NCI-H1417 (cell line): ENCODE data around the gene RFX5.
"Not testable (repeated sequence)": the region's sequence is repeated elsewhere in the genome, so short reads cannot be mapped to it uniquely, and the experiment has no call there.

Experiments
- DNase-seq, 3 experiments: peaks; one replicate each; lab custom pipeline; 2025; lab: John Stamatoyannopoulos, UW

Gene RFX5

DNA sequence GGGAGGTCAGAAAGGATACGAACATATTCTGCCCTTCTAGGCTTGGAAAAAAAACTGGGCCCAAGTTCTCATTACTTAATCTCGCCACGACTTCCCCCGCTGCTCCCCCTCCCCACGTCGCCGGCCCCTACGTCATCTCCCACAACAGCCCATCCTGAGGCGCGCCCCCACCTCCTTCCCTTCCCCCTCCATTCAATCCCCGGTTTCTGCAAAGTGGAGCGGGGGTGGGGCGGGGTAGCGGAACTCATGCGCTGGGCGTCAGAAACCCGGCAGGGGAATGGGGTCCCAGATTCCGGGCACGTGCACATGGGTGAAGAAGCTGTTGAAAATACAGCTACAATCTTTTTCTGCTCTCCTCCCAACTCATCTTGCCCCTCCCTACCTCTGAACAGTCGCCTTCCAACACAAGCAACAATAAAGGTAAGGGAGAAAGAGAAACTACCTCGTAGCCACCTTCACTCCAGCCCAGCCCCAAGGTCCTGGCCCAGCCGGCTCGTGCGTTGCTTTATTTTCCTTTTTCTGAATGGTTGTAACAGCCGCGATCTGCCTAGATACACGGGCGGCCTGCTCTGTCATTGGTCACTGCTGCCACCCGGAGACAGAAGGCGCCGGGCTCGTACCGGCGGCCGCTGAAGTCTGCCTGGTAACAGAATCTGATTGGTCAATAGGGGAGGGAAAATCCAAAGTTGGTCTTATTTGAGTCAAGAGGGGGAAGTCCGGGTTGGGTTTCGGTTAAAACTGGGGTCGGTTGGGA lies at the start of gene RFX5:
RFX5 (minus strand) TSS at position 484 of the 754 bp plus-strand sequence. CDS start 932 bp downstream, outside the sequence.
- DNase-seq, result peak; percentile 91 to 99 (median 98)

DNA sequence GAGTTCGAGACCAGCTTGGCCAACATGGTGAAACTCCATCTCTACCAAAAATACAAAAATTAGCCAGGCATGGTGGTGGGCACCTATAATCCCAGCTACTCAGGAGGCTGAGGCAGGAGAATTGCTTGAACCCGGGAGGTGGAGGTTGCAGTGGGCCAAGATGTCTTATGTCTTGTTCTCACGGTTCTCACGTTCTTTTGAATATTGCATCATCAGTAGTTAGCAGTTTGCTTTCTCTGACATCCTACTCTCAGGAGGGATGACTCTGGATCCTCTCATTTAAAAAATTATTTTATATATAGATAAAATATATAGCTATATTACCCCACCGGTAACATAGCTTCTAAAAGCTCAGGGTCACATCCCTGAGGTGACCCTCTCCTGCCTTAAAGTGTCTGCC lies 49.2 kb upstream of the RFX5 start:
- DNase-seq, result not testable (repeated sequence)

DNA sequence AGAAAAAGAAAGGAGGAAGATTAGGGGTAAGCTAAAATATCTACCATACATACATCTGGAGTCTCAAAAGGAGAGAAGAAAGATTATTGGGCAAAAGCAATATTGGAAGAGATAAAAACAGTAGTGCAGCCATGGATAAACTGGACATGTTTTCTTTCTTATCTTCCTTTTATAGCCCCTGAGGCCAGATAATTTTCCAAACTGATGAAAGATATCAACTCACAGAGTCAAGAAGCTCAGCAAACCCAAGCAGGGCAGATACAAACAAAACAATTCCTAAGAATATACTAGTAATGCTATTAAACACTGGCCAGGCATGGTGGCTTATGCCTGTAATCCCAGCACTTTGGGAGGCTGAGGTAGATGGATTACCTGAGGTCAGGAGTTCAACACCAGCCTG lies 46.5 kb upstream of the RFX5 start:
- no peak for DNase-seq

DNA sequence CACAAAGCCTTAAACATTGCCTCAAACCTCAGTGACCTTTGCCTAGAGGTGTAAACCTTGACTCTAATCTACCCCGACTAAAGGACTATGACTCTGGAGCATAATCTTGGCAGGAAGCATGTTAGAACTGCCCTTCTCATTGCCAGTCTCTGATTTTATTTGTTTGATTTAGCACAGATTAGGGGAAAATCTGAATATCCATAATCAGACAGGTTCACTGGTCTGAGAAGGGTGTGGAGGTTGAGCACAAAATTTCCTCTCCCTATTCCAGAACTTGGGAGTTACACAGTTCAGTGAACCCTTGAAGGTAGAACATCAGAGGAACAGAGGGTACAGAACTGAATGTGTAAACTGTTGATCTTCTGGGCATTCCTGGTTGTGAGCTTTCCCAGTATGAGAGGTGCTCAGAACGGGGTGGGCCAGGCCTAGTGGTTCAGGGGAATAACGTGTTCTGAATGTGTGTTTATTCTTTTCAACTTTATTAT lies 44.1 kb upstream of the RFX5 start:
- no peak for DNase-seq

DNA sequence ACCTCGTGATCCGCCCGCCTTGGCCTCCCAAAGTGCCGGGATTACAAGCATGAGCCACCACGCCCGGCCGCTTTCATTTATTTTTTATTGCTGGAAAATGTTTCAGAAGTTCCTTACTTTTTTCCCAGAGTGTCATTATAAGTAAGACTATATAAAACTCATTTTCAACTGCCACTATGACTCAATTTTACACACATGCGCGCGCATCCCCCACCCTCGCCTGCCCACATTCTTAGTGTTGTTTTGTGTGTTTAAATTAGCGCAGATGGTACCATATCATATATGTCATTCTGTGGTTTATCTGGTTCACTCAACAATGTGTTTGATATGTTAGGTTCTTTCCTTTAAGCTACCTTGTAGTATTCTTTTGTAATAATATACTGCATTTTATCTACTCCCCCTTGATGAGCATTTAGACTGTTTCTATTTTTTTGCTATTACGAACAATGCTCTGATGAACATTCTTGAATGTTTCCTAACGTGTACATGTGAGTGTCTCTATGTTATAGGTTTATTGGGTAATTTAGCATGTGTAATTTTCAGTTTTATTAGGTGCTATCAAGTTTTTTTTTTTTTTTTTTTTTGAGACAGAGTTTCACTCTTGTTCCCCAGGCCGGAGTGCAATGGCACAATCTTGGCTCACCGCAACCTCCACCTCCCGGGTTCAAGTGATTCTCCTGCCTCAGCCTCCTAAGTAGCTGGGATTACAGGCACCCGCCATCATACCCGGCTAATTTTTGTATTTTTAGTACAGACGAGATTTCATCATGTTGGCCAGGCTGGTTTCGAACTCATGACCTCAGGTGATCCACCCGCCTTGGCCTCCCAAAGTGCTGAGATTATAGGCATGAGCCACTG lies 43.4 kb upstream of the RFX5 start:
- DNase-seq, result not testable (repeated sequence)

DNA sequence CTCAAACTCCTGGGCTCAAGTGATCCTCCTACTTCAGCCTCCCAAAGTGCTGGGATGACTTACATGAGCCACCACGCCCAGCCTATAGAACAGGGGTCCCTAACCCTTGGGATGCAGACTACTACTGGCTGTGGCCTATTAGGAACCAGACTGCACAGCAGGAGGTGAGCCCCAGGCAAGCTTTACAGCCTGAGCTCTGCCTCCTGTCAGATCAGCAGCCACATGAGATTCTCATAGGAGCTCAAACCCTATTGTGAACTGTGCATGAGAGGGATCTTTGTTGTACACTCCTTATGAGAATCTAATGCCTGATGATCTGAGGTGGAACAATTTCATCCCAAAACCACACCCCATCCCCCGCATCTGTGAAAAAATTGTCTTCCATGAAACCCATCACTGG lies 39.0 kb upstream of the RFX5 start:
- DNase-seq, result no peak

DNA sequence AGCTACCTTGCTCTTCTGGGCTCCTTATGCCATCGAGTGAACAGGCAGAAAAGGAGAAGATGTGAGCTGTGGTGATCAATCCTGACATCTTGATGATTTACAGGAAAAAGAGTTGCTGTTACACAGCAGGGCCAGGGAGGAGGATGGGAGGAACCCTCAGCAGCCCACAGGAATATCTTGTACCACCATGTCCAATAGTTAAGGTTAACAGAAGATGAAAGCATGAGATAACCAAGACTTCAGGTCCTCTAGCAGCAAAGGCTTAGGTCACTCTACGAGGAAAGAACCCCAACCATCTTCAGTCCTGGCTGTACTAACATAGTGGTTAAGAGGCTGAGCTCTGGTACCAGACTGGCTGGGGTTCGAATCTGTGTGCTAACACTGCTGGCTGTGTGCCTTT lies 37.5 kb upstream of the RFX5 start:
- no peak for DNase-seq

DNA sequence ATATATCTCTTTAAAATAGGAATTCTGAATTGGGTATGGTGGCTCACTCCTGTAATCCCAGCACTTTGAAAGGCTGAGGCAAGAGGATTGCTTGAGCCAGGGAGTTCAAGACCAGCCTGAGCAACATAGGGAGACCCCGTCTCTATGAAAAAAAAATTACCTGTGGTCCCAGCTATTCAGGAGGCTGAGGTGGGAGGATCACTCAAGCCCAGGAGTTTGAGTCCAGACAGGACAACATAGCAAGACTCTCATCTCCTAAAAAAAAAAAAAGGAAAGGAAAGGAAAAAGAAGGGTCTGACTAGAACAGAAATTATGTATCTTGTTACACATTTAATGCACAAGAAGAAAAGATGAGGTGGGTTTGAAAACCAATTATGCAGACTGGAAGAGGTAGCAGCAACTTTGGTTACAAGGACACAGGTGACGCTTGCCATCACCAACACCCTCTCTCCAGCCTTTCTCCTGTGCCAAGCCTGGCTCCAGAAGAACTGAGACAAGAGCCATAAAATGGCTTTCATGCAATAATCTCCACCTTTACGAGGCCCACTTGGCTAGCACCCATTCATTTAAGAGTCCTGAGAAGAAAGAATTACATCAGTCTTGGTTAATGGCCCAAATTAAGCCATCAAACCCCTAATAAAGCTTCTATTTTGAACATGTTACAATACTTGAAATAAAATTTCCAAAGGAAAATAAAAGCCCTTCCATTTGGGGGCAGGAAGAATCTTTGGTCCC lies 30.3 kb upstream of the RFX5 start:
- DNase-seq, result peak in 1 of 3 experiments; percentile 56

DNA sequence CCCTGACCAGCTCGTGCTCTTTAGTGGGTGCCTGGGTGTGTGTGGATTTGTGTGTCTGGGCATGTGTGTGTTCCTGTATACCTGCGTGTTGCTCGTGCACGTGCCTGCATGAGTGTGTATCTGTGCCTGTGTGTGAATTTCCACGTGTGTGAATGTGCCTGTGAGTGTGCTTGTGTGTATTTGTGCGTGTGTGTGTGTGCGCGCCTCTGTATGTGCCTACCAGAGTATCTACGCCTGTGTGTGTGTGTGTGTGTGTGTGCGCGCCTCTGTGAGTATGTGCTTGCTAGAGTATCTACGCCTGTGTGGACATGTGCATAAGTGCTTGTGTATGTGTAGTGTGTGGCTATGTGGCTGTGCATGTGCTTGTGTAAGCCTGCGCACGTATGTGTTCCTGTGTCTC lies 26.1 kb upstream of the RFX5 start:
- no peak for DNase-seq

DNA sequence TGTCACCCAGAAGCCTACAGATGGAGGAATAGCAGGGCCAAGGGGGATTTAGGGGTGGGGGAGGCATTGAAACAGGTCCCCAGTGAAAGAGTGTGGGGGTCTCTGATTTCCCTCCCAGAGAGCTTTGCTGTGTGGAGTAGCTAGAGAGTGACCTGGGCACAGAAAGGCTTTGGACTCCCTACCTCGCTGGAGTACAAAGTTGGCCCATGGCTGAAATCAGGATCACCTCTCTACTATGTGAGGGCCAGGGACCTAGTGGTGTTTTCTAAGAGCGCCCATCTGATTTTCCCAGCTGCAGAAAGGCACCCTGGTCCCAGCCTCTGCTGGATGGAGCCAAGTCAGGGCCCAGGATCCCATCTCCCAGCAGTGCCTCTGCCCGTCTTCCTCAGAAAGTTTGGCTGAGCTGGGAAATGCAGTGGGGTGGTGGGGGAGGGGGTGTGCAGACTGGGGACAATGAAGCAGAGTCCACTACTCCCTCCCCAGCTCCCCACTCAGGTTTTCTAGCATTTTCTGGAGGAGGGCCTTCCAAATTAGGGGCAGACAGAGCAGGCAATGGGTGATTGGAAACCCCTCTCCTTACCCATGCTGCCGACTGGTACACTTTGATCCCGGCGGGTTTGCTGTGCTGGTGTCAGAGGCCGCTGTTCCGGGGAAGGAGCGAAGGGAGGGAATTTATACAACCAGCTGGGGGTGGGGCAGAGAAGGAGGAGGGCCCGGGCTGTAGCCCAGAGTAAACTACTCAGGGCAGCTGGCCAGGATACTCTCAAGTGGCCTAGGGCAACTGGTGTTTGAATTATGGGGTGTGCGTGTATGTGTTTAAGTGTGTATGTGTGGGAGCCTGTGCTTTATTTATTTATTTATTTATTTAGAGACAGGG lies 25.2 kb upstream of the RFX5 start, which contains the start of gene SELENBP1:
SELENBP1 (minus strand) TSS at position 648 of the 877 bp plus-strand sequence; CDS start at position 584, 64 bp downstream.
- DNase-seq, result peak; percentile 75 to 93 (median 80)

DNA sequence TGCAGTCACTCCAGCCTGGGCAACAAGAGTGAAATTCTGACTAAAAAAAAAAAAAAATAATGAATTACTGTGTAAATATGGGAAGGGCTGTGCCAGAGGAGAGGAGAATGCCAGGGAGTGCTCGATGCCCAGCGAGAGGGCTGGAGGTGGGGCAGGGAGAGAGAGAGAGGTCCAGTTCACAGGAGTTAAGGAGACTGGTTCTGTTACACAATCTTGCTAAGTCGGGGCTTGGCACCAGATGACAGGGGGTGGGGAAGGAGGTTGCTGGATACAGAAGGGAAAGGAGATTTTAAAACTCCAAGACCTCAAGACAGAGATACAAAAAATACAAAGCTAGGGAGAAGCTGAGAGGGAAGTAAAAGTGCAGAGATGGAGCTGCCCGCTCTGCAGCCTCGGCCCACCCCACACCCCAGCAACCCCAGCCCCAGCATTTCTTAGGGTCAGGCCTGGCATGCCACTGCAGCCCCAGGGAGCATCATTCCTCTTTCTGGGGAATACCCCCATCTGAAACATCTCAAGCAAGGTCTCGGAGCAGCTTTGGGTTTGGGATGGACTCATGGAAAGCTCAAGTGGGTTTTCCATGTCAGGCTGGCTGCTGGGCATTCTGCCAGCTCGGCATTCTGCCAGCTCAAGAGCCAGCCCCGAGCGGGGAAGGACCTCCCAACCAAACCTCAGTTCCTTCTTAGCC lies 24.5 kb upstream of the RFX5 start:
- peak; percentile 82 to 98 (median 92) for DNase-seq

DNA sequence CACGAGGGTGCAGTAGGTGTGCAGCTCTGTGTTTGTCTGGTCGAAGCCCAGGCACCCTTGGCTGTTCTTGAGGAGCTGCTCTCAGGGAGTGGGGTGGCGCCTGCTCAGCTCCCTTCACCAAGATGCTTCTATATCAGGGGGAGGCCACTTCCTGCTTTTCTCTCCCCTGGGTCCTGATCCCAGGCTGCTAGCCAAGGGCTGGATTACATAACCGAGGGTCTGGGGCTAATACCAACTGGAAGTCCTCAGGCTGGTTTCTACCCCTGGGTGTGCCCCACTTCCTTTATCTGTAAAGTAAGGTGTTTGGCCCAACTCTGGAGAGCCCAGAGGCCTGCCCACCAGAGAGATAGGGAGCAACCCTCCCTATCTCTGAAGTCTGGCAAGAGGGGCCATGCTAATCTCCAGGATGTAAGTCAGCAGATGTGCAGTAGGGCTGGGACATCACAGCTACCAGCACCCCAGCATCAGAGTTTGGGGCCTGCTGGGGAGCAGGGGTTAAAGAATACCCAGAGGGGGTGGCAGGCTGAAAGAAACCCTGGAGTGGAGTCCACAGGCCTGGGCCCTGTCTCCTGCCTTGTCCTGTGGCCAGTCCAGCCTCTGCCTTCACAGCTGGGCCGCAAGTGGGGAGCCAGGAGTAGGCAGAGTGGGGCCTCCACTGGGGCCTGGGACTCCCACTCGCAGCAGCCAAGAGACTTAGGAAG lies 23.3 kb upstream of the RFX5 start:
- no peak for DNase-seq

DNA sequence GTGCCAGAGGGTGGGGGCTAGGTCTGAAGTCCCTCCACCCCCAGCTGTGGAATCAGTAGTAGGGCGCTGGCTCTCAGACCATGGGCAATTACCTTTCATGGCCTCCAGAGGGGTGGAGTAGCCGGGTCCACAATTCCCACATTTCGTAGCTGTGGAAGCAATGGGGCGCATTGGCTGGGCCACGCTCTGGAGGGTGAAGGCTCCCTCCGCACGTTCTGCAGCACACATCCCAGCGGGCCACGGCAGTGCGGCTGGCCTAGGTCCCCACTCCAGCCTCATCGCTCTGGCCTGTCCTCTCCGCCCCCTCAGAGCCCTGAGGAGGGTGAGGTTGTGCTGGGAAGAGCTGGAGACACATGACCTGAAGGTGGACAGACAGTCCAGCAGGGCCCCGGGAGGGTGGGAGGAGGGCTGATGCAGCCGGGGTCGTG lies 22.6 kb upstream of the RFX5 start:
- no peak for DNase-seq

DNA sequence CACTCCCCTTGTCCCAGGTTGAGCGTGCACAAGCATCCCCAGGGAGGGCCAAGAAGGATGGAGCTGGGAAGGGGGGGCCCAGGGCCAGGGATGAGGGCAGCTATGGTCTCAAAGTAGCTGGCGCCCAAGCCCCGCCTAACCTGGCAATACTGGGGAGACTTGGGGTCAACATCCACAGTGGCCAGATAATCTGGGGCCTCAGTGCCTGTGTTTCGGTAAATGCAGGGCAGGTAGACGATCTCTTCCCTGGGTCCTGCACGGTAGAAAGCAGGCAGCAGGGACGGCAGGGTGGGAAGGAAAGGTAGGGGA lies 22.2 kb upstream of the RFX5 start:
- DNase-seq, result no peak

DNA sequence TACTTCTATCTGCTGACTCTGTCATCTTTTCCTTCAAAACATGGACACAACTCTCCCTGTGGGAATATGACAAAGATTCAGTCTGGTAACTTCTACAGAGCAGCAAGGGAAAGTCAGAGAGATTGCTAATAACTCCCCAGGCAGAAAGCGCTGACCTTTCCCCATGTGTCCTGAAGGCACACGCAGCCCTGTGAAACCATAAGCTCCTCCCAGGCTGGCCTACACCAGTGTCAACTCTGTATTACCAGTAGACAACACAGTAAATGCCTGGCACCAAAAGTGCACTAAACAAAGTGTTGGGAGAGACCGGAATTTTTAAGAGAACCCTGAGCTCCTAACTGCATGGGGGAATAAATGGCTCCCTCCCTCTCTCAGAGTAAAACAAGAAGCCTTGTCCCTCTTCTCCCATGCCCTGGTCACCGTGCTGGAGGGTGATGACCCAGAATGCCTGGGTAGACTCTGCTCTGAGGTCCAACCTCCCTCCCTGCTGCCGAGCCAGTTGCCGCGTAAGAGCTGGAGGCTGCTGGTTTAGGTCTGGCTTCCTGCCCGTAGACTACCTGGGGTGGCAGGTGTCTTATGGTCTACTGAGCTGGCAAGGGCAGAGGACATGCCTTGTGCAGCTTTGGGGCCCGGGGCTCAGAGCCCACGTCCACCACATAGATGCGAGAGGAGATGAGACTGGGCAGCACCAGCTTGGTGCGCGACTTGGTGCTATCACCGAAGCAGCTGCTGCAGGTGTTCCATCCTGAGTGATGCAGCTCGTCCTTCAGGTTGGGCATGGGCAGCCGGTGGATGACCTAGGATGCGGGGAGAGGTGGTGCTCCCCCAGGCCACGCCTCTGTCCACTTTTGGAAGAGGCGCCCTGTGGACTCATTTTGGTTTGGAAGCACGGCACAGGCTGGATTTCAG lies 21.6 kb upstream of the RFX5 start:
- DNase-seq, result no peak

DNA sequence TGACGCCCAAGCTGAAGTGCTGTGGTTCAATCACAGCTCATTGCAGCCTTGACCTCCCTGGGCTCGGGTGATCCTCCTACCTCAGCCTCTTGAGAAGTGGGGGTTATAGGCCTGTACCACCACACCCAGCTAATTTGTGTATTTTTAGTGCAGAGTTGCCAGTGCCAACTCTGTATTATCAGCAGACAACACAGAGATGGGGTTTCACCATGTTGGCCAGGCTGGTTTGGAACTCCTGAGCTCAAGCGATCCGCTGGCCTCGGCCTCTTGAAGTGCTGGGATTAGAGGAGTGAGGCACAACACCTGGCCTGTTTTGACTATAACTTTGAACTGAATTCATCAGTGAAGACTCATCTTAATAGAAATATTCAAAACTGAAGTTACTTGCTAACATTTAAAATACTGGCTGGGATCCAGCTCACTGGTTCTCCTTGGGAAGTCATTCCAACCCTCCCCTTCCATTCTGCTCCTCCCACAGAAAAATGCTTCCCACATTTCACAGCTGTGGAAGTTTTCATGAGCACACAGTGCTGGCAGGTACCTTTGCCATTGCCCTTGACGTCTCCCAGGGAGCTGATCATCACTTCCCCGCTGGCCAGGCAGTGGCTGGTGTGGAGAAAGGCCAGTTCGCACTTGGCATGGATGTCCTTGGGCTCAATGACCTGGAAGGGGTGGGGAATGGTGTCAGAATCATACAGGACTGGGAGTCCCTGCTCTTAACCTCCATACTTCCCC lies 20.8 kb upstream of the RFX5 start:
- no peak for DNase-seq

DNA sequence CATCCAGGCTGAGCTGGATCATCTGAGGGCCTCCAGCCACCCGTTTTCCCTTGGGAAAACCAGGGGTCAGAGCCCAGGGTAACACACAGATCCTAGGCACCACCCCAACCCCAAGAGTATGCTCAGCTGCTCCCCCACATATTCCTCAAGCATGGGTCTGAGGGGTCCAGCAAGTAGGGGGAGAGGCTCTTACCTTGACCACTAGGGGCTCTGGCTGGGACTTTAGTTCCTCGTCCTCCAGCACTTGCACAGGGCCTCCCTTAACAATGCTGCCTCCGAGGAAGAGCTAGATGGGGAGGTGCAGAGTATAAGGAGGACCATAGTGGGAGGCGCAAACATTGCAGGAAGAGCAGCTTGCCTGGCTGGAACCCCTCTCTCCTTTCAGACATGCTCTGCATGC lies 17.9 kb upstream of the RFX5 start:
- no peak for DNase-seq
